ENCODE measurements around the gene COQ4.

Gene COQ4

DNA sequence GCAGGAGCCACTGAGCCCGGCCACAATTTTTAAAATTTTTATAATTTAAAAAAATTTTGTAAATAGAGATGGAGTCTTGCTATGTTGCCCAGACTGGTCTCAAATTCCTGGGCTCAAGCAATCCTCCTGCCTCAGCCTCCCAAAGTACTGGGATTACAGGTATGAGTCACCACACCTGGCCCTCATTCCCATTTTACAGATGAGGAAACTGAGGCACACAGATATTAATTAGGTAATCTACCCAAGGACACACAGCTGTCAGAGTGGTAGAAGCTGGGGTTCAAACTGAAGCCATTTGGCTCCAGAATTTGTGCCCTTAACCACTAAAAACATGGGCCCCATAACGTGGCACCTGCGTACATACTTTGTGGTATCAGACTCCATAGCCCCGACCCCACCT lies 7.9 kb upstream of the COQ4 start:
- POLR2A ChIA-PET = no interaction called here

DNA sequence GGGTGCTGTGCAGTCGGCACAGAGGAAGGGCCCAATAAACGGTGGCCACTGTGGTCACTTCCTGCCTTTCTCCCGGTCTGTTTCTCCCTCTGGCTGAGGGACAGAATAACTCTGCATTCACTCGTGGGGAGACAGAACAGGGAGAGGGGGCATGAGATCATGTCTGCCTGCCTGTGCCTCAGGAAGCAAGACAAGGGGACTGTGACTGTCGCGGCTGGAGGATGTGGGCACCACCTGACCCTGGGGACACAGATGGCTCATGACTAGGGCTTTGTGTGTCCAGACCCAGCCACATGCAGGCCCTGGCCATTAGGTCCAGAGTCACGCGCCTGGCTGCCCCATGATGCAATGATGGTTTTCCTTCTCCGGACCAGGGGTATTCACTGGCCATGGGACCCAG lies 6.2 kb upstream of the COQ4 start:
- ChIA-PET CTCF (interaction anchor here (1.0 to 2.6 kb wide), 2 partner anchors 21 to 25 kb away, joined by 3 to 8 read pairs; no protein-coding TSS in a partner anchor), POLR2A (no interaction called here)
- TF ChIP-seq, protein P1, sequence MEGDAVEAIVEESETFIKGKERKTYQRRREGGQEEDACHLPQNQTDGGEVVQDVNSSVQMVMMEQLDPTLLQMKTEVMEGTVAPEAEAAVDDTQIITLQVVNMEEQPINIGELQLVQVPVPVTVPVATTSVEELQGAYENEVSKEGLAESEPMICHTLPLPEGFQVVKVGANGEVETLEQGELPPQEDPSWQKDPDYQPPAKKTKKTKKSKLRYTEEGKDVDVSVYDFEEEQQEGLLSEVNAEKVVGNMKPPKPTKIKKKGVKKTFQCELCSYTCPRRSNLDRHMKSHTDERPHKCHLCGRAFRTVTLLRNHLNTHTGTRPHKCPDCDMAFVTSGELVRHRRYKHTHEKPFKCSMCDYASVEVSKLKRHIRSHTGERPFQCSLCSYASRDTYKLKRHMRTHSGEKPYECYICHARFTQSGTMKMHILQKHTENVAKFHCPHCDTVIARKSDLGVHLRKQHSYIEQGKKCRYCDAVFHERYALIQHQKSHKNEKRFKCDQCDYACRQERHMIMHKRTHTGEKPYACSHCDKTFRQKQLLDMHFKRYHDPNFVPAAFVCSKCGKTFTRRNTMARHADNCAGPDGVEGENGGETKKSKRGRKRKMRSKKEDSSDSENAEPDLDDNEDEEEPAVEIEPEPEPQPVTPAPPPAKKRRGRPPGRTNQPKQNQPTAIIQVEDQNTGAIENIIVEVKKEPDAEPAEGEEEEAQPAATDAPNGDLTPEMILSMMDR (IDR thresholded peaks at IDR 0.05; ENCODE audit: insufficient read depth, low read length, missing control alignments) = no peak
- DNase-seq (ENCODE audit: low read depth, low spot score) = no peak
- no peak overlapping the region for H3K4me3 ChIP-seq (ENCODE audit: low read depth, low read length)

More for the DNA sequence above, 7.9 kb upstream of the COQ4 start:
- TF ChIP-seq, protein P1 (IDR thresholded peaks at IDR 0.05; ENCODE audit: insufficient read depth, low read length, missing control alignments) = no peak
- no peak overlapping the region for H3K4me3 ChIP-seq (ENCODE audit: low read depth, low read length)
- CTCF ChIA-PET = interaction anchor here (0.7 to 2.6 kb wide), 5 partner anchors 18 to 105 kb away, joined by 3 to 8 read pairs (median 5); no protein-coding TSS in a partner anchor
- DNase-seq (ENCODE audit: low read depth, low spot score) = no peak

DNA sequence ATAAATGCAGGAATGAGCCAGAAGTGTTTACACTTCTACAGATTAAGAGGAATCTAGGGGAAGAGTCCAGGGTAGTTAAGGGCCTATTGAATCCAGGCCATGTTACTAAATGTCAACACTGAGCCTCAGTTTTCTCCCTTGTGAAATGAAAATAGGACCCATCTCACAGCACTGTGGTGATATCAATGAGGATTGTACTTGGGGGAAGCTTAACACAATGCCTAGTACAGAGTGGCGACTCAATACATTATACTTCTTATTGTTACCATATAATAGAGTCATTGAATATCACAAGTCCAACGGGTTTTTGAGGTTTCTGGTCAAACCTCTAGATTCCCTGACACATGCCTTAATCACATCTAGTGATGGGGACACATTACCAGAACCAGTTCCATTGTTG lies 5.0 kb upstream of the COQ4 start:
- POLR2A ChIA-PET = no interaction called here

GRCh38 chr9:128321343-128321742 lies 1.3 kb upstream of the COQ4 start:
- peak overlapping the region; percentile 97 for H3K4me3 ChIP-seq (ENCODE audit: low read depth, low read length)
- POLR2A ChIA-PET = no interaction called here
- TF ChIP-seq, protein P1 (IDR thresholded peaks at IDR 0.05; ENCODE audit: insufficient read depth, low read length, missing control alignments) = no peak
- DNase-seq (ENCODE audit: low read depth, low spot score) = no peak
- CTCF ChIA-PET = interaction anchor here (1.2 to 3.0 kb wide), 4 partner anchors 17 to 98 kb away, joined by 3 to 18 read pairs (median 4); no protein-coding TSS in a partner anchor

More for the DNA sequence above, 5.0 kb upstream of the COQ4 start:
- TF ChIP-seq, protein P1 (IDR thresholded peaks at IDR 0.05; ENCODE audit: insufficient read depth, low read length, missing control alignments) = no peak
- no peak for DNase-seq (ENCODE audit: low read depth, low spot score)
- no peak overlapping the region for H3K4me3 ChIP-seq (ENCODE audit: low read depth, low read length)
- CTCF ChIA-PET = interaction anchor here (1.3 kb wide), 1 partner anchor 24 kb away, joined by 4 read pairs; no protein-coding TSS in a partner anchor

DNA sequence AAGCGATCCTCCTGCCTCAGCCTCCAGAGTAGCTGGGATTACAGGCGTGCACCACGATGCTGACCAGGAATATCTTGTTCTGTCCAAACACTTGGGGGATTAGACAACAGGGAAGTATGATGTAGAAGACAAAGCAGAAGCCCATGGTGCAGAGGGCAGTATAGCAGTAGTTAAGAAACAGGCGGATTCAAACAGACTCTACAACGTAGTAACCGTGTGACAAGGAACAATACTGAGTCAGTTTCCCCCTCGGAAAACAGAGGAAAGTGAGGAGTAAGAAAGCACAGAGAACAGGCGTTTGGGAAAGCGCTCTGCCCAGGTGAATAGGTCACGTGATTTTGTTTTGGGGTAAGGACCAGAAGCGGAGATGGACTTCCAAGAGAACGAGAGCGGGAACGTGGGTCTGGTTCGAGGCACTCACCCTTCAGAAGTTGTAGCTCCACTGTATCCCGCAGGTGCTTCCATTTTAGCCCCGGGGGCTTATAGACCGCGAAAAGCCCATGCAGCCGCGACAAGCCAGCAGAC lies 698 bp upstream of the COQ4 start:
- H3K4me3 ChIP-seq (ENCODE audit: low read depth, low read length) = peak overlapping the region; percentile 97
- no peak for DNase-seq (ENCODE audit: low read depth, low spot score)
- TF ChIP-seq, protein P1 (IDR thresholded peaks at IDR 0.05; ENCODE audit: insufficient read depth, low read length, missing control alignments) = no peak
- POLR2A ChIA-PET = no interaction called here
- CTCF ChIA-PET = interaction anchor here (1.3 to 3.0 kb wide), 3 partner anchors 19 to 98 kb away, joined by 3 to 18 read pairs (median 6); no protein-coding TSS in a partner anchor

DNA sequence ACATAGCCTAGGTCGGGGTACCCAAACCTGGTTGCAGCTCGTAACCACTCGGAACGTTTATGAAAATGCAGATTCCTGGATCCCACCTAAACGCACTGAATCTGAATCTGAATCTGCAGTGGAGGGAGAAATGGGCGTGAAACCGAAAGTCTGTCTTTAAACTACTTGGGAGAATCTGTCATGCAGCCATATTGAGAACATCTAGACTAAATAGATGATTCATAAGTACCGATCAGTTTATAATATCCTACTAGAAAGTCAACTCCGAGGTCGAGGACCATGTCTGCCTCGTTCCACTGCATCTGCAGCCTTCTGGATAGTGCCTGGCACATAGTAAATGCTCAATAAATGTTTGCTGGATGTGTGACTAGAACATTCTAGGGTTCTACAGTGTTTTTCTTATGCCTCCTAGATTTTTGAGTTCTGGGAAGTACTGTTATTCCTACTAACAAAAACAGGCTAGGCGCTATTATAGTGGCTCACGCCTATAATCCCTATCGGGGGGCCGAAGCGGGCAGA lies 632 bp downstream of the COQ4 start:
- ChIA-PET POLR2A (interaction anchor here (1.2 kb wide), 1 partner anchor 48 kb away, joined by 3 read pairs; the partner anchor contains the start of gene URM1), CTCF (interaction anchor here (1.4 to 2.6 kb wide), 2 partner anchors 11 to 13 kb away, joined by 3 to 10 read pairs; no protein-coding TSS in a partner anchor)
- peak overlapping the region; percentile 97 for H3K4me3 ChIP-seq (ENCODE audit: low read depth, low read length)
- no peak for DNase-seq (ENCODE audit: low read depth, low spot score)
- TF ChIP-seq, protein P1 (IDR thresholded peaks at IDR 0.05; ENCODE audit: insufficient read depth, low read length, missing control alignments) = no peak
